IMR-90 (cell line): ENCODE data around the gene PDCD2L. TPM values are rescaled to one million over a fixed set of nuclear protein-coding genes. Genes with fewer than 3 reads are reported as not detected.

Experiments
- ATAC-seq: fragments of 200-7000 bp; cut with Tn5 transposase; 2 replicates; pipeline ENCODE4 v1.9.1; 2020; ENCODE audit warnings: low read depth, mild to moderate bottlenecking, moderate library complexity
- BruUV-seq: library from RNA; stranded (reverse); fragments of 400-500 nt; replicated peaks from 2 replicates; lab custom pipeline; 2021; lab: Mats Ljungman, UMichigan
- CTCF ChIA-PET: fragments of 300-600 bp; formaldehyde crosslinking; extraction: SDS; loops from one replicate; lab custom pipeline; 2021; ENCODE audit warnings: antibody characterized with exemption; lab: Yijun Ruan, JAX
- POLR2A ChIA-PET: fragments of 300-600 bp; sonication (Branson Sonifier 250); formaldehyde crosslinking; loops from one replicate; lab custom pipeline; 2022; ENCODE audit warnings: antibody characterized with exemption; ENCODE audit not compliant: unreplicated experiment; lab: Charles Lee
- DNase-seq: peaks from one replicate; pipeline ENCODE4 v3.0.0; 2013
- H2AFZ ChIP-seq: replicated peaks from 2 replicates; pipeline ENCODE3; 2013; ENCODE audit warnings: low read length, mild to moderate bottlenecking; ENCODE audit not compliant: poor library complexity
- H2AK5ac ChIP-seq: 2 replicates; pipeline ENCODE4 v1.6.1; 2013; ENCODE audit warnings: low read depth, low read length, inconsistent platforms
- H2AK9ac ChIP-seq: replicated peaks from 2 replicates; pipeline ENCODE3; 2013; ENCODE audit warnings: mild to moderate bottlenecking, low read depth, low read length, moderate library complexity; ENCODE audit not compliant: poor library complexity
- H2BK120ac ChIP-seq: 2 replicates; pipeline ENCODE4 v1.6.1; 2013; ENCODE audit warnings: low read depth, low read length, inconsistent platforms
- H2BK15ac ChIP-seq: 3 replicates; pipeline ENCODE4 v1.6.1; 2013; ENCODE audit warnings: low read depth, low read length, inconsistent platforms
- H2BK20ac ChIP-seq: 2 replicates; pipeline ENCODE4 v1.6.1; 2013; ENCODE audit warnings: low read depth, mild to moderate bottlenecking, inconsistent platforms, low read length, moderate library complexity
- H2BK5ac ChIP-seq: 2 replicates; pipeline ENCODE4 v1.6.1; 2013; ENCODE audit warnings: mild to moderate bottlenecking, low read depth, low read length, inconsistent platforms; ENCODE audit not compliant: poor library complexity, severe bottlenecking
- H3K14ac ChIP-seq: replicated peaks from 2 replicates; pipeline ENCODE4 v1.6.1; 2013; ENCODE audit warnings: low read depth, low read length, inconsistent platforms
- H3K18ac ChIP-seq: 2 replicates; pipeline ENCODE4 v1.6.1; 2013; ENCODE audit warnings: low read depth, low read length, control low read depth
- H3K23ac ChIP-seq: 2 replicates; pipeline ENCODE4 v1.6.1; 2013; ENCODE audit warnings: low read depth, low read length, inconsistent platforms
- H3K27ac ChIP-seq: 2 replicates; pipeline ENCODE4 v1.5.1; 2013; ENCODE audit warnings: mild to moderate bottlenecking, control low read depth, low read length; ENCODE audit not compliant: insufficient read depth
- H3K27me3 ChIP-seq: 2 replicates; pipeline ENCODE4 v1.6.1; 2013; ENCODE audit warnings: low read length; ENCODE audit not compliant: control insufficient read depth, insufficient read depth
- H3K36me3 ChIP-seq: 2 replicates; pipeline ENCODE4 v1.6.1; 2013; ENCODE audit warnings: low read length, mixed read lengths; ENCODE audit not compliant: control insufficient read depth, insufficient read depth
- H3K4ac ChIP-seq: 2 replicates; pipeline ENCODE4 v1.6.1; 2013; ENCODE audit warnings: low read depth, low read length, inconsistent platforms
- H3K4me1 ChIP-seq: 2 replicates; pipeline ENCODE4 v1.6.1; 2013; ENCODE audit warnings: low read length, mixed read lengths; ENCODE audit not compliant: control insufficient read depth, insufficient read depth
- H3K4me2 ChIP-seq: 2 replicates; pipeline ENCODE4 v1.6.1; 2013; ENCODE audit warnings: low read depth, mild to moderate bottlenecking, control low read depth, low read length, moderate library complexity
- H3K4me3 ChIP-seq: 2 replicates; pipeline ENCODE4 v1.5.1; 2013; ENCODE audit warnings: low read depth, mild to moderate bottlenecking, control low read depth, low read length, moderate library complexity; ENCODE audit not compliant: insufficient read depth
- H3K56ac ChIP-seq: 2 replicates; pipeline ENCODE4 v1.6.1; 2013; ENCODE audit warnings: low read length, inconsistent platforms; ENCODE audit not compliant: insufficient read depth; ENCODE audit errors: extremely low read depth
- H3K79me1 ChIP-seq, 2 experiments: 2 replicates each; pipeline ENCODE4 v1.6.1; 2013; ENCODE audit warnings: low read length in 2 of 2, inconsistent platforms in 1 of 2, low read depth in 1 of 2
- H3K9ac ChIP-seq: 2 replicates; pipeline ENCODE4 v1.6.1; 2013; ENCODE audit warnings: low read depth, low read length, control low read depth
- H3K9me1 ChIP-seq: 2 replicates; pipeline ENCODE4 v1.6.1; 2013; ENCODE audit warnings: low read length, inconsistent platforms; ENCODE audit not compliant: insufficient read depth
- H3K9me3 ChIP-seq: 2 replicates; pipeline ENCODE4 v1.6.1; 2013; ENCODE audit warnings: low read length; ENCODE audit not compliant: control insufficient read depth, insufficient read depth
- H4K20me1 ChIP-seq: 2 replicates; pipeline ENCODE4 v1.6.1; 2013; ENCODE audit warnings: low read length, inconsistent platforms; ENCODE audit not compliant: insufficient read depth
- H4K5ac ChIP-seq: 2 replicates; pipeline ENCODE4 v1.6.1; 2013; ENCODE audit warnings: mild to moderate bottlenecking, low read depth, low read length, control low read depth
- H4K8ac ChIP-seq, 2 experiments: 2 replicates each; pipeline ENCODE4 v1.6.1; 2013; ENCODE audit warnings: low read depth in 2 of 2, low read length in 2 of 2, control low read depth in 1 of 2, inconsistent platforms in 1 of 2
- H4K91ac ChIP-seq: 2 replicates; pipeline ENCODE4 v1.6.1; 2013; ENCODE audit warnings: low read depth, low read length, inconsistent platforms; ENCODE audit not compliant: insufficient read depth
- BHLHE40 ChIP-seq: fragments of 150-350 bp; IDR thresholded peaks from 2 replicates; pipeline ENCODE4 v1.6.1; 2016; ENCODE audit warnings: mild to moderate bottlenecking, low read depth, low read length
- CEBPB ChIP-seq: IDR thresholded peaks from 2 replicates; pipeline ENCODE4 v1.6.1; 2012; ENCODE audit warnings: low read depth, low read length, improper control_type of control experiment
- CHD1 ChIP-seq: IDR thresholded peaks from 2 replicates; pipeline ENCODE4 v1.6.1; 2012; ENCODE audit warnings: low read depth, low read length, improper control_type of control experiment
- FOS ChIP-seq: fragments of 150-350 bp; IDR thresholded peaks from 2 replicates; pipeline ENCODE4 v1.6.1; 2016; ENCODE audit warnings: low read depth, low read length
- MAFK ChIP-seq: IDR thresholded peaks from 2 replicates; pipeline ENCODE4 v1.6.1; 2012; ENCODE audit warnings: low read depth, low read length, improper control_type of control experiment
- MAZ ChIP-seq: IDR thresholded peaks from 2 replicates; pipeline ENCODE4 v1.6.1; 2012; ENCODE audit warnings: low read depth, mild to moderate bottlenecking, low read length, improper control_type of control experiment, moderate library complexity, borderline replicate concordance
- MXI1 ChIP-seq: IDR thresholded peaks from 2 replicates; pipeline ENCODE4 v1.6.1; 2012; ENCODE audit warnings: low read depth, mild to moderate bottlenecking, low read length, moderate library complexity, borderline replicate concordance
- NFE2L2 ChIP-seq: fragments of 150-350 bp; IDR thresholded peaks from 2 replicates; pipeline ENCODE4 v1.6.1; 2016; ENCODE audit warnings: low read depth, mild to moderate bottlenecking, low read length
- POLR2A ChIP-seq: IDR thresholded peaks from 2 replicates; pipeline ENCODE4 v1.6.1; 2012; ENCODE audit warnings: mild to moderate bottlenecking, low read depth, low read length
- RAD21 ChIP-seq: IDR thresholded peaks from 2 replicates; pipeline ENCODE4 v1.6.1; 2012; ENCODE audit warnings: low read length, improper control_type of control experiment
- RCOR1 ChIP-seq: IDR thresholded peaks from 2 replicates; pipeline ENCODE4 v1.6.1; 2012; ENCODE audit warnings: mild to moderate bottlenecking, low read length, improper control_type of control experiment; ENCODE audit not compliant: insufficient replicate concordance
- RFX5 ChIP-seq: IDR thresholded peaks from 2 replicates; pipeline ENCODE4 v1.8.0; 2012; ENCODE audit warnings: low read depth, mild to moderate bottlenecking, low read length, moderate library complexity
- SMC3 ChIP-seq: fragments of 150-350 bp; IDR thresholded peaks from 2 replicates; pipeline ENCODE4 v1.6.1; 2016; ENCODE audit warnings: low read depth, mild to moderate bottlenecking, antibody characterized with exemption, low read length, moderate library complexity
- WGBS, 2 experiments: methylation state at CpG; one replicate each; pipeline versions ENCODE4 v1.1.5 to v1.1.7; 2013; ENCODE audit warnings: missing lambda C conversion rate in 2 of 2; ENCODE audit not compliant: insufficient read length in 1 of 2; ENCODE audit errors: extremely low coverage in 2 of 2; 5-methylcytosine and 5-hydroxymethylcytosine counted together
- dilution Hi-C: fragments of 300-500 bp; cut with HindIII; formaldehyde crosslinking; loops from one replicate; pipeline ENCODE4 v1.14.3; 2018; ENCODE audit warnings: low sequenced_read_pairs; ENCODE audit not compliant: unreplicated experiment
- in situ Hi-C: fragments of 300-500 bp; cut with MboI; formaldehyde crosslinking; loops from 3 replicates; pipeline ENCODE4 v1.14.3; 2019; ENCODE audit warnings: low sequenced_read_pairs, inconsistent platforms, mixed read lengths
- intact Hi-C: fragments of 100-400 bp; cut with micrococcal nuclease; formaldehyde crosslinking; loops from 2 replicates; pipeline ENCODE4 v1.10.0; 2022
- polyA plus RNA-seq, 3 experiments: library from polyadenylated mRNA; depleted of rRNA; stranded (reverse); fragments of >200 nt; gene quantifications; 2 replicates each; pipeline ENCODE4 v1.2.3, GENCODE V29; 2012; ENCODE audit warnings: low replicate concordance in 1 of 3
- total RNA-seq: library from RNA; depleted of rRNA; stranded (reverse); fragments of >200 nt; gene quantifications from 2 replicates; pipeline ENCODE4 v1.2.3, GENCODE V29; 2012
- TF ChIP-seq, protein P1 (sequence below): fragments of 150-350 bp; IDR thresholded peaks from 2 replicates; pipeline ENCODE4 v1.6.1; 2016; ENCODE audit warnings: low read depth, mild to moderate bottlenecking, low read length, moderate library complexity, borderline replicate concordance
- TF ChIP-seq, protein P2 (sequence below): conservative IDR thresholded peaks from 2 replicates; pipeline ENCODE4 v1.5.1; 2012; ENCODE audit warnings: mild to moderate bottlenecking, low read depth, low read length, improper control_type of control experiment
- TF ChIP-seq, protein P3 (sequence below): fragments of 150-350 bp; IDR thresholded peaks from 2 replicates; pipeline ENCODE4 v1.6.1; 2017; ENCODE audit warnings: mild to moderate bottlenecking, antibody characterized with exemption, low read length, low read depth

The PDCD2L gene
- total and polyA plus RNA-seq, 2 of the 4 experiments (the other 2 are of a cell fraction): 10.6 to 13.0 TPM

DNA sequence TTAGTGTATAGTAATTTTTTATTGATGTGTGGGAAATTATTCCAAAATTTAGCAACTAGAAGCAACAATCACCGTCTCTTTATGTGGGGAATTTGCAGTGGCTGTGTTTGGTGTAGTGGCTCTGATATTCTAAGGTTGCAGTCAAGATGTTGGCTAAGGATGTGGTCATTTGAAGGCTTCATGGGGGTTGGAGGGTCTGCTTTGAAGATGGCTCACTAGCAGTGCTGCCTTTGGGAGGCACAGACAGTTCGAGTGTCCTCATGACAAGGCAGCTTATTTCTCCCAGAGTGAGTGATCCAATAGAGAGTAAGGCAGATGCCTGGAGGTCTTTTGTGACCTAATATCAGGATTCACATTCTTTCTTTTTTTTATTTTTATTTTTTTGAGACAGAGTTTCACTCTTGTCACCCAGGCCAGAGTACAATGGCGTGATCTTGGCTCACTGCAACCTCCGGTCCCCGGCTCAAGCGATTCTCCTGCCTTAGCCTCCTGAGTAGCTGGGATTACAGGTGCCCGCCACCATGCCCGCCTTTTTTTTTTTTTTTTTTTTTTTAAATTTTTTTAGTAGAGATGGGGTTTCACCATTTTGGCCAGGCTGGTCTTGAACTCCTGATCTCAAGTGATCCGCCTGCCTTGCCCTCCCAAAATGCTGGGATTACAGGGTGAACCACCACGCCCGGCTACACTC, 30.5 kb upstream of the PDCD2L start:
- CTCF ChIA-PET: no interaction called here
- WGBS, 2 experiments: no CpG with 5 or more reads among the region's 11 CpGs
- no TSS peak for BruUV-seq

More for the DNA sequence above, 30.5 kb upstream of the PDCD2L start:
- Histone ChIP-seq H4K8ac (no peak overlapping the region), H3K79me1 (peaks cover 29 to 54% of the 10 kb centered on the region in 2 experiments), H2BK20ac (no peak overlapping the region), H3K56ac (no peak overlapping the region), H3K27ac (no peak overlapping the region), H3K9me1 (peaks cover 12% of the 10 kb centered on the region), H3K9me3 (no peaks in the 10 kb centered on the region), H3K4me3 (no peak overlapping the region), H3K23ac (no peak overlapping the region), H2AK9ac (no peak overlapping the region), H4K5ac (no peak overlapping the region), H3K4me2 (no peak overlapping the region), H4K91ac (no peak overlapping the region), H2BK15ac (no peak overlapping the region), H3K14ac (no peak overlapping the region), H2AK5ac (no peak overlapping the region), H3K36me3 (peaks cover 58% of the 10 kb centered on the region), H3K27me3 (no peaks in the 10 kb centered on the region), H3K4ac (no peak overlapping the region), H2AFZ (no peak overlapping the region), H3K4me1 (no peaks in the 10 kb centered on the region), H3K18ac (no peak overlapping the region), H2BK5ac (no peak overlapping the region), H2BK120ac (no peak overlapping the region), H4K20me1 (peaks cover 26% of the 10 kb centered on the region), H3K9ac (no peak overlapping the region)
- no peak for ATAC-seq
- in situ Hi-C loops: no loop called here
- TF ChIP-seq POLR2A (no peak), MXI1 (no peak), MAFK (no peak), RFX5 (no peak), CEBPB (no peak), BHLHE40 (no peak), FOS (no peak), SMC3 (no peak), RCOR1 (no peak), RAD21 (no peak), CHD1 (no peak), MAZ (no peak), NFE2L2 (no peak)
- TF ChIP-seq, protein P1, sequence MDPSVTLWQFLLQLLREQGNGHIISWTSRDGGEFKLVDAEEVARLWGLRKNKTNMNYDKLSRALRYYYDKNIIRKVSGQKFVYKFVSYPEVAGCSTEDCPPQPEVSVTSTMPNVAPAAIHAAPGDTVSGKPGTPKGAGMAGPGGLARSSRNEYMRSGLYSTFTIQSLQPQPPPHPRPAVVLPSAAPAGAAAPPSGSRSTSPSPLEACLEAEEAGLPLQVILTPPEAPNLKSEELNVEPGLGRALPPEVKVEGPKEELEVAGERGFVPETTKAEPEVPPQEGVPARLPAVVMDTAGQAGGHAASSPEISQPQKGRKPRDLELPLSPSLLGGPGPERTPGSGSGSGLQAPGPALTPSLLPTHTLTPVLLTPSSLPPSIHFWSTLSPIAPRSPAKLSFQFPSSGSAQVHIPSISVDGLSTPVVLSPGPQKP: no peak
- TF ChIP-seq, protein P2, sequence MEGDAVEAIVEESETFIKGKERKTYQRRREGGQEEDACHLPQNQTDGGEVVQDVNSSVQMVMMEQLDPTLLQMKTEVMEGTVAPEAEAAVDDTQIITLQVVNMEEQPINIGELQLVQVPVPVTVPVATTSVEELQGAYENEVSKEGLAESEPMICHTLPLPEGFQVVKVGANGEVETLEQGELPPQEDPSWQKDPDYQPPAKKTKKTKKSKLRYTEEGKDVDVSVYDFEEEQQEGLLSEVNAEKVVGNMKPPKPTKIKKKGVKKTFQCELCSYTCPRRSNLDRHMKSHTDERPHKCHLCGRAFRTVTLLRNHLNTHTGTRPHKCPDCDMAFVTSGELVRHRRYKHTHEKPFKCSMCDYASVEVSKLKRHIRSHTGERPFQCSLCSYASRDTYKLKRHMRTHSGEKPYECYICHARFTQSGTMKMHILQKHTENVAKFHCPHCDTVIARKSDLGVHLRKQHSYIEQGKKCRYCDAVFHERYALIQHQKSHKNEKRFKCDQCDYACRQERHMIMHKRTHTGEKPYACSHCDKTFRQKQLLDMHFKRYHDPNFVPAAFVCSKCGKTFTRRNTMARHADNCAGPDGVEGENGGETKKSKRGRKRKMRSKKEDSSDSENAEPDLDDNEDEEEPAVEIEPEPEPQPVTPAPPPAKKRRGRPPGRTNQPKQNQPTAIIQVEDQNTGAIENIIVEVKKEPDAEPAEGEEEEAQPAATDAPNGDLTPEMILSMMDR: no peak
- TF ChIP-seq, protein P3, sequence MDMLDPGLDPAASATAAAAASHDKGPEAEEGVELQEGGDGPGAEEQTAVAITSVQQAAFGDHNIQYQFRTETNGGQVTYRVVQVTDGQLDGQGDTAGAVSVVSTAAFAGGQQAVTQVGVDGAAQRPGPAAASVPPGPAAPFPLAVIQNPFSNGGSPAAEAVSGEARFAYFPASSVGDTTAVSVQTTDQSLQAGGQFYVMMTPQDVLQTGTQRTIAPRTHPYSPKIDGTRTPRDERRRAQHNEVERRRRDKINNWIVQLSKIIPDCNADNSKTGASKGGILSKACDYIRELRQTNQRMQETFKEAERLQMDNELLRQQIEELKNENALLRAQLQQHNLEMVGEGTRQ: no peak
- POLR2A ChIA-PET: no interaction called here
- no peak for DNase-seq
- intact Hi-C loops: no loop called here
- dilution Hi-C loops: no loop called here
